ENCODE data around the gene TUBG1.
A peak's percentile ranks its signal among the peaks of the same experiment; 100 is the strongest.

The TUBG1 gene

DNA sequence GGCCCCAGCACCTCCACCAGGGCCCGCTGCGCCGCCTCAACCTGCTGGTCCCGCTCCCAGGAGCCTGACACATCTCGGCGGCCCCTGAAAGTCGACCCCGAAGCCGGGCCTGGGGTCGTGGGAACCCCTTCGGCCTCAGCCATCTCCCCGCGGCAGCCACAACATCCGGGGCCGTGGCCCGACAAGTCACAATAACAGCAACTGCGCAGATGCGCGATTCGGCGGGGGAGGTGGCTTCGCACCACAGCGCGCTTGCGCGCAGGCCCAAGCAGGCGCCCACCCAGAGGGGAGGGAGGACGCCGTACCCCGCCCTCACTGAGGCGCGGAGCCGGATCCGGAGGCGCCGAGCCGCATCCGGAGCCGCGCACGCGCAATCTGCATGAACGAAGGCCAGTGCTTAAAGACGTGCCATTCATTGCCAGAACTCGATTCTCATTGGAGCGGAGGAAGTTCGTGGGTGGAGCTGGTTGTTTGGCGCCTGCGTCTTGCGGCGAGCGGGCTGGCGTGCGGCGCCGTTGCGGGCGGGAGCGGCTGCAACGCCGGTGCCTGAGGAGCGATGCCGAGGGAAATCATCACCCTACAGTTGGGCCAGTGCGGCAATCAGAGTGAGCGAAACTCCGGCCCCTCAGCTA is at the start of gene TUBG1, which contains the start of gene RETREG3:
TUBG1 (plus strand) TSS at position 502 of the 632 bp plus-strand sequence; CDS start at position 557, 55 bp downstream.
RETREG3 (minus strand) TSS at position 193 of the 632 bp plus-strand sequence; CDS start at position 143, 50 bp downstream.
- peak; percentile 99 for DNase-seq

DNA sequence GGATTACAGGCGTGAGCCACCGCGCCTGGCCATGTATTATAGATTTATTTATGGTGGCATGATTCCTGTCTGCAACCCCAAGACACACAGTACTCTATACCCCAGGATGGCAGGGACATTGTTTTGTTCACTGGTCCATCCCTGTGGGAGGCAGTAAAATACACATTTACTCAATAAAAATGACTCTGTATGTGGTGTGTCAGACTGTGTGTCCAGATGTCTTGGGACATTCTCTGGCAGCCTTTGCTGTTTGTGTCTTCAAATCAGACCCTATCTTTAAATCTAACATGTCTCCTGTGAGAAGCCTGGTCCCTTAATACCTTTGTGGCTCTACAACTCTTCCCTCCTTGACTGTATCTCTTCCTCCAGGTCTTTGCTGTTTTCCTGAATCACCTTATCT is 49.2 kb upstream of the TUBG1 start:
- no peak for DNase-seq

DNA sequence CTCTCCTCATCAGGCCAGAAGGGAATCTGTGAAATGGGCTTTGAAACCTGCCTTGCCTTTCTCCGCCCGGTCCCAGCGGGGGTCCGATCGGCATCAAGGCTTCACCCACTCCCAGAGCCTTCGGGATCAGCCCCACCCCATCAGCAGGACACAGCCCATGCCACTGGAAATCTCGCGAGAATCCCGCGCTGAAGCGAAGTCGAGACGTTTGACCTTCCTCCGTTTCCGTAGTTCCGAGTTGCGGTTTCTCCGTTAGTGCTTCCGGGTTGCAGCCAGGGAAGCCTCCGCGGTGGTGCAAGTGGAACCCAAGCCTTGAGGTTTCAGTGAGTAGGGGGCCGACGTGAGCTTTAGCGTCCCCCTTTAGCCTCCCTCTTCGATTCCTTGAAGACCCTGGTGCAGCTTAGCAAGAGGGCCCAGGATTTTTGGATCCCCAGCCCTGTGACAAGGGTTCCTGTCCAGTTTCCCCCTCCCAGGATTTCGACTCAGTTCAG is 47.5 kb upstream of the TUBG1 start, which contains the start of gene COASY:
COASY (plus strand) TSS at position 252 of the 491 bp plus-strand sequence. CDS start 475 bp downstream, outside the sequence.
- DNase-seq: peak; percentile 90

DNA sequence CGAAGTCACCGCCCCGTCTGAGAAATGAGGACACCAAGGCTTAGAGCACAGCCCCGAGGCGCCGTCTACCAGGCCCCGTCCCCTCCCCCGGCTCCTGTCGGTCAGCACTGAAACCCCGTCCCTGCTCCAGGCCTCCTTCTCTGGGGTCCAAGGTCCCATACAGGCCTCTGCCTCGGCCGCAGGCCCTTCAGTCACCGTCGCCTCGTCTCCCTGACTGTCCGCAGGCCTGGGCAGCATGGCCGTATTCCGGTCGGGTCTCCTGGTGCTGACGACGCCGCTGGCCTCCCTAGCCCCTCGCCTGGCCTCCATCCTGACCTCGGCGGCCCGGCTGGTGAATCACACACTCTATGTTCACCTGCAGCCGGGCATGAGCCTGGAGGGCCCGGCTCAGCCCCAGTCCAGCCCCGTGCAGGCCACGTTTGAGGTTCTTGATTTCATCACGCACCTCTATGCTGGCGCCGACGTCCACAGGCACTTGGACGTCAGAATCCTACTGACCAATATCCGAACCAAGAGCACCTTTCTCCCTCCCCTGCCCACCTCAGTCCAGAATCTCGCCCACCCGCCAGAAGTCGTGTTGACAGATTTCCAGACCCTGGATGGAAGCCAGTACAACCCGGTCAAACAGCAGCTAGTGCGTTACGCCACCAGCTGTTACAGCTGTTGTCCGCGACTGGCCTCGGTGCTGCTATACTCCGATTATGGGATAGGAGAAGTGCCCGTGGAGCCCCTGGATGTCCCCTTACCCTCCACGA is 46.9 kb upstream of the TUBG1 start:
- no peak for DNase-seq

DNA sequence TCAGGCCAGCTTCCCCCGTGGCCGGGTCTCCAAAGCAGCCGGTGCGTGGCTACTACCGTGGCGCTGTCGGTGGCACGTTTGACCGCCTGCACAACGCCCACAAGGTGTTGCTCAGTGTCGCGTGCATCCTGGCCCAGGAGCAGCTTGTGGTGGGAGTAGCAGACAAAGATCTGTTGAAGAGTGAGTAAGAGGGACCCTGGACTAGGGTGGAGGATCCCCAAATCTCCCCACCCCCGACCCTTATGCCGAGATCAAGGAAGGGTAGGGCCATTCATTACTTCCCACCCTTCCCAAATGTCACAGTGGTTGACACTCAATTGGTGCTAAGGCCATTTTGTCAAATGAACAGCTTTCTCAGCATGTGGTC is 46.4 kb upstream of the TUBG1 start:
- no peak for DNase-seq

DNA sequence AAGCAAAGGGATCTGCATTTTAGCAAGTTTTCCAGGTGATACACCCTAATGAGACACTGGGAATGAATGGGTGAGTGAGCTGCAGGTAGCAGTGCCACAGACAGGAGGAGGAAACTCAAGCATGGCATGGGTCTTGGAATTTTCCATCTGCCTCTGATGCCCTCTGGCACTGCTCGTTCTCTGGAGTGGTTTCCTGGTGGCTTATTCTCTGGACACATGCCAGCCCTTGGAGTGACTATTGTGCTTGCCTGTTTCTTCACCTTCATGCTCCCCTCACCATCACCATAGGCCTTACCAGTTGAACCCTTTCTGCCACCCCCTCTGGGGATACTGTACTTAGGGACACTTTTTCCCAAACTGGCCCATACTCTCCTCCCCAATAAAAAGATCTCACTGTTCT is 45.9 kb upstream of the TUBG1 start:
- no peak for DNase-seq

DNA sequence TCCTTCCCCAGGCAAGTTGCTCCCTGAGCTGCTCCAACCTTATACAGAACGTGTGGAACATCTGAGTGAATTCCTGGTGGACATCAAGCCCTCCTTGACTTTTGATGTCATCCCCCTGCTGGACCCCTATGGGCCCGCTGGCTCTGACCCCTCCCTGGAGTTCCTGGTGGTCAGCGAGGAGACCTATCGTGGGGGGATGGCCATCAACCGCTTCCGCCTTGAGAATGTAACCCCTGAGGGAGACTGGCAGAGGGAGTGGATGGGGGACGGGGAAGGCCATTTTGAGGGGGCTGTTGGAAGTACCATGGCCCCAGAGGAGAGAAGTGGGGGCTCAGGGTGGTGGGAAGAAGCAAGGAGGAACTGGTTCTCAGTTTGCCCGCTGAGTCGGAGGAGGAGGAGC is 45.5 kb upstream of the TUBG1 start:
- no peak for DNase-seq

DNA sequence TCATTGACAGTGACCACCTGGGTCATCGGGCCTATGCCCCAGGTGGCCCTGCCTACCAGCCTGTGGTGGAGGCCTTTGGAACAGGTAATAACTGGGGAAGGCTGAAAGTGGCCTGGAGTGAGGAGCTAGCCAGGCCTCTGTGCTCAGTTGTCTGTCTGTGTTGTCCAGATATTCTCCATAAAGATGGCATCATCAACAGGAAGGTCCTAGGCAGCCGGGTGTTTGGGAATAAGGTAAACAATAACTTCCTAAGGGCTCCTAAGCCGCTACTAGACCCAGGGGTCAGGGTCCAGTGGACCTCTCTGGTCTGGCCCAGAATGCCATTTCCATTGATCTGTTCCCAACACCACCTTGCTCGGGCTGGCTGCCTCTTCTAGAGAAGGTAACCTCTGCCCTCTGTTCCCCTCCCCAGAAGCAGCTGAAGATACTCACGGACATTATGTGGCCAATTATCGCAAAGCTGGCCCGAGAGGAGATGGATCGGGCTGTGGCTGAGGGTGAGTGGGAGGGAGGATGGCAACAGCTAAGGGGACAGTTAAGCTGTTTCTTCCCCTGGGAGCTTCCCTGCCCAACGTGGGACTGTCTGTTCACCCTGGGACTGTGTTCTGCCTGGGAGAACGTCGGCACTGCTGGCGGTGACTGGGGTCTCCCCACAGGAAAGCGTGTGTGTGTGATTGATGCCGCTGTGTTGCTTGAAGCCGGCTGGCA is 44.5 kb upstream of the TUBG1 start:
- no peak for DNase-seq

DNA sequence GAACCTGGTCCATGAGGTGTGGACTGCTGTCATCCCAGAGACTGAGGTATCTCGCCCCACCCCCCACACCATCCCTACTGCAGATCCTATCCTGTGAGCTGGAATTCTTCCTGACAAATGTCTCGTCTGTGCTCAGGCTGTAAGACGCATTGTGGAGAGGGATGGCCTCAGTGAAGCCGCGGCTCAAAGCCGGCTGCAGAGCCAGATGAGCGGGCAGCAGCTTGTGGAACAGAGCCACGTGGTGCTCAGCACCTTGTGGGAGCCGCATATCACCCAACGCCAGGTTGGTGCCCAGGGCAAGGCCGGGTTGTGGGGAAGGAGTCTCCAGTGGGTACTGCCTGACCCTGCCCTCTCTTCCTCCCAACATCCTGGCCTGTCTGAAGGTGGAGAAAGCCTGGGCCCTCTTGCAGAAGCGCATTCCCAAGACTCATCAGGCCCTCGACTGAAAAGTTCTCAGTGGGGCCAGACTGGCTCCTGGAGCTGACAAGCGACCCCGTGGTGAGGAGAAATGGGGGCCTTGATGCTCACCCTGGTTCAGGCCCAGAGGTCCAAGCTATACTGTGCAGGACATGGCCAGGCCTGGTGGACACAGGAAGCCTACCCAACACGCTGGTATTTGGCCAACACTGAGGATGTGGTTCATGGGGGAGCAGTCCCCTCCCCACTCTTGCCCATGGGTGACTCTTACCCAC is 43.8 kb upstream of the TUBG1 start:
- no peak for DNase-seq

DNA sequence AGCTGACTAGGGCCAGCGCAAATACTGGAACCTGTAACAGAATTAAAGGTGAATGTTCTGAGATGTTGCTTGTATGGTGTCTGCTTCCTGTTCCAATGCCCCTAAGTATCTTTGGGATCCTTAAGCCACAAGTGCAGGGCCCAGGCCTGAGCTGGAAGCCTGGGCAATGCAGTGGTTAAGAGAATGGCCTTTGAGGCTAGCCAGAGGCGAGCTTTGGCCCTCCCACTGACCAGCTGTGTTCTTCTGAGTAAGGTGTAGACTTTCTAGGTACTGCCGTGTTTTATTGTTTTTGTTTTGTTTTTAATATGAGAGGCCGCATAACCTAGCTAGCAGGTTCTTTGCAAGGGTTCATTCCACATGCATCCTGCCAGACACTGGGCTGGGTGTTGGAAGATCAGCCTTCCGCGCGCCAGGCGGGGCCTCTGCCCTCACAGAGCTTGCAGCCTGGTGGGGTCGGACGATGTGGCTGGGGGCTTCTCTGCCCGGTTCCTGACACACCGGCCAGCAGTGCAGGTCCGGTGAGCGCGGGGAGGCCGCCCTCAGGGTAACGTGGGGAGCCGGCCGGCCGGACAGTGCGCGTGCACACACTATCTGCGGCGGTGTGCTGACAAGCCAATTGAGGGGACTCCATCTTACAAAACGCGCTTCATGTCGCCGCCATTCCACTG is 43.1 kb upstream of the TUBG1 start:
- no peak for DNase-seq

DNA sequence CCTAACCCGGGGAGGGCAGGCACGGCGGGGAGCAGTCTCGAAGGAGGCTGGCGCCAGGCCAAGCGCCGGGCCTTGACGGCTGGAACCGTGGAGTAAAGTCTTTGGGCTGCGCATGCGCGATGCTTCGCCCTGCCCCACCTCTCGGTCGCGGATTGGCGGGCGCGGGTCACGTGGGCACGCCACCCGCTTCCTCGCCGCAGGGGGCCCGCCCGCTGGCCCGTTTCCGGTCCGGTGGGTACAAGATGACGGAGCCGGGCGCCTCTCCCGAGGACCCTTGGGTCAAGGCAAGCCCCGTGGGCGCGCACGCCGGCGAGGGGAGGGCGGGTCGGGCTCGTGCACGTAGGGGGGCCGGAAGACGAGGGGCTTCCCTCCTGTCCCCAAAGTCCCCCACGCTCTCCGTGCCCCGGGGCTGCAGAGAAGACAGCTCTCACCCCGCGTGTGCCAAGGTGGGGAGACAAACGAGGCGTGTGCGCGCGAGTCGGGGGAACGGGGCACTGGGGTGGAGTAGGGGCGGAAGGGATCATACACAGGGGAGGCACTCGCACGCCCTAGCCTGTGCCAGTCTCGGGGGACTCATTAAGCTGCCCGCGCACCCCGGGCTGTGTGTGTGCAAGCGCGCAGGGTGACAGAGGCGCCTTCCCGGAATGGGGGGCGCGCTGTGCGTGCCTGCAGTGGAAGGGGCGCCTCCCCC is 42.5 kb upstream of the TUBG1 start, which contains the start of gene MLX:
MLX (plus strand) TSS at position 218 of the 691 bp plus-strand sequence; CDS start at position 243, 25 bp downstream.
- peak; percentile 91 for DNase-seq

DNA sequence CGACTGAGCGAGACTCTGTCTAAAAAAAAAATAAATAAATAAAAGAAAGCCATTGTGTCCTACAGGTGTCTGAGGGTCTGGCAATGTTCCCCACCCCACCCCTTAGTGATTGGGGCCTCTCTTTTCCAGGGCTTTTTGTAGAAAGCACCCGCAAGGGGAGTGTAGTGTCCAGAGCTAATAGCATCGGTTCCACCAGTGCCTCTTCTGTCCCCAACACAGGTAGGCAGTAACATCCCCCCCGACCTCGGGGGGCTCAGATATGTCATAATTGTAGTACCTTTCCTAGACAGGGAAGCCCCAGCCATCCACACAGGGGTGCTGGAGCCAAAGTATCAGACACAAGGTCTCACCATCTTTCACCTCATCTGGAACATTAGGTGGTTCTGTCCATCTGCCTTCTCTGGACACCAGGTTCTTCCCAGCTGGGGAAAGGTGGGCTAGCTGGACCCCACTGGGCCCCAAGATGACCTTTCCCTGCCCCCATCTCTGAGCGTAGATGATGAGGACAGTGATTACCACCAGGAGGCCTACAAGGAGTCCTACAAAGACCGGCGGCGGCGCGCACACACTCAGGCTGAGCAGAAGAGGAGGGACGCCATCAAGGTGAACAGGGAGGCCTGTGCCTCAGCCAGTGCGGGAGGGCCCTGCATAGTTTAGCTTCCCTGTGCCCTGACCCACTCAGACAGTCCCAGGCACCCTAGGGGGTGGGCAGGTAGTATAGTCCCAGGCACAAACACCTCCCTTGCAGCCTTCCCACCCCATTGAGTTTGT is 41.0 kb upstream of the TUBG1 start:
- no peak for DNase-seq

DNA sequence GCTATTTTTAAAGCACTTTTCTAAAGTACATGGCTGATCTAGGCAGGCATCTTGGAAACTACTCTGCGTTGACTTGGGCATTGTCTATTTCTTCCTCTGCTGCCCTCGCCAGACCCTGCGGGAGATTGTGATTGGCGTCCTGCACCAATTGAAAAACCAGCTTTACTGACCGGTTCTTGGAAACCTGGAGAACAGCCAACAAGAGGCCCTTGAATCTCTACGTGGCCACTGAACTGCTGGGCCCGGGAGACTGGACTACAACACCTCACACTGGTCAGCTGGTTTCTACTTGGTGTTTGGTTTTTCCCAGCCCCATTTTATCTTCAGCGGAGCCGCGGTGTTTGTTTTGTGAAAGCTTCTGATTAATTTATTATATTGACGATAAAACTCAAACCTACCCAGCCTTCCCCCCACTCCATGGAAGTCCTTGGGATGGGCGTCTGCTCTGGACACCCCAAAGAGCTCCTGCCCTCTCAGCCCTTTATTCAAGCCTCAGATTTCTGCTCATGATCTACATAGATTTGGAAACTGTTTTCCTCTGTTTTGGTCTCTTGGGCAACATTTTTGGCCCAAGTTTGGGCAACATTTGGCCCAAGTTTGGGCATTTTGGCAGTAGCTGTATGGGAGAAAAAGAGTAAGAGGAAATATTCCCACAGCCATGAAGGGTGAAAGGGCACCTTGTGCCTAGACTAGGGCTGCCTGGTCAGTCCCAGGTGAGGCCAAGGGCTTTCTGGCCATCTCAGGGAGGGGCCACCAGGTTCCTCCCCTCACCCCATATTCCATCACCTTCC is 37.9 kb upstream of the TUBG1 start:
- no peak for DNase-seq

DNA sequence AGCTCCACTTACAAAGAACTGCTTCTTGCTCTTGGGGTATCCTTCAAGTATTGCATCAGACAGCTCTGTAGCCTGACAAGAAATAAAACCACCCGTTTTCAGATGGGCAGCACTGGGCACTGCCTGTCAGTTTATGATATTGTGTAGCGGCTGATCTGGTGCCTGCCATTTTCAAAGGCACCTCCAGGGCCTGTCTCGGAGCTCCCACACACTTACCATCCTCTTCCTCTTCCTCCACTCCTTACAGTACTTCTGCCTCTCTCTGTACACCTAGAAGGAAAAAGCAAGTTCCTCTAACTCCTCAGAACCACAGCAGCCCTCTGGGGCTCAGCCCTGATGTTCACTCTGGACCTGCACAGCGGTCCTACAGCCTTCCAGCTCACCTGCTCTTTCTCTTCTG is 36.4 kb upstream of the TUBG1 start:
- no peak for DNase-seq

DNA sequence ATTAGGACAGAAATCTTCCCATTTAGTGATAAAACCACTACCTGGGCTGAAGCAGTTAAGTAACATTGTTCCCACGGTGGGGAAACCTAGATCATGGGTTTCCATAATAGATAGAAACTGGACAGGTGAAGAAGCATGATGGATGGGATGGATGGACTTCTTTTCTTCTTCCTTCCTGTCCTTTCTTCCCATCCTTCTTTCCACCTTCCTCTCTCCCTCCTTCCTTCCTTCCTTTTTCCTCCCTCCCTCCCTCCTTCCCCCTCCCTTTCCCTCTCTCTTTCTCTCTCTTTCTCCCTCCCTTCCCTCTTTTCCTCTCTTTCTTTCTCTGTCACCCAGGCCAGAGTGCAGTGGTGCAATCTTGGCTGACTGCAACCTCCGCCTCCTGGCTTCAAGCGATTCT is 35.0 kb upstream of the TUBG1 start:
- no peak for DNase-seq

DNA sequence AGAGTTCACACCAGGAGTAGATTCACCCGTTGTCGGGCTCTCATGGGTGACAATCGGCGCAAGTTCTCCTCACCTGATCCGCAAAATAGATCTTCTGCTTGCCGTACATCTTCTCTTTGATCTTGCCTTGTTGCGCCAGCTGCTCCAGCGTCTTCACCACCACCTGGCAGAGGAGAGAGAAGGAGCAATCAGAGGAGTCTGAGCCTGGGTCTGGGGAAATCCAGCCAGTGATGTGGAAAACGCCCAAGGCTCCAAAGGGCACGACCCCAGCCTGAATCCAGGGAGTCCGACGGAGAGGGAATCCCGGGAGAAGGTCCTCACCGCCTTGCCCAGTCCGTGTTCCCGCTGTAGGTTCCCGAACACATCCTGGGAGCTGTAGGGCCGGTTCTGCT is 32.3 kb upstream of the TUBG1 start:
- DNase-seq: no peak

DNA sequence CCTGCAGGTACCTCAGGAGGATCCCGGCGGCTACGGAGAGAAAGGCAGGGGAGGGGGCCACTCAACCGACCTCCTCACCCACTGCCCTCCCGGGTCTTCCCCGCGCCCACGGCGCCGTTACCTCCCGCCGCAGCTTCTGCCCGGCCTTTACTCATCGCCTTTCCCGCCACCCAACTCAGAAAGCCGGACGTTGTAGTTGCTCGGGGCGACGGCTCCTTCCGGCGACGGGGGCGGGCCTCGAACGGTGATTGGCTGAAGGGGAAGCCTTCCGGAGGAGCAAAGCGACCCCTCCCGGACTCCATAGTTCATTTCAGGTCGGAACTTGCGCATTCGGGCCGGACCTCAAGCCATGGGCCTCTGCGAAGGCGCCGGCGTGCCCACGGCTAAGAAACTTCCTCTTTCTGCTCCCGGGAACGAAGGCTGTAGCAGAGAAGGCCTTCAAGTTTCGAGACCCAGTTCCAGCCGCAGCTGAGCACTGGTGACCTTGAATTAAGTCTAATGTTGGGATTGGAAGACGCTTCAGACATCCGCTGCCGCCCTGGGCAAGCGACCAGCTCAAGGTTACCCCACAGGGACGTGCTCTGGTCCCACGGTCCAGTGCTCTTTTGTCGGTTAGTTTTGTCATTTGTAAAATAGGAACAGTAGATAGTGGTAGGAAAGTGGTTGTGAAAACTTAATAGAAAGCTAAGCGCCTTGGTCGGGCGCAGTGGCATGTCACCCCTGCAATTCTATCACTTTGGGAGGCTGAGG is 31.8 kb upstream of the TUBG1 start, which contains the start of gene PSMC3IP:
PSMC3IP (minus strand) TSS at position 198 of the 750 bp plus-strand sequence; CDS start at position 155, 43 bp downstream.
- peak; percentile 91 for DNase-seq

DNA sequence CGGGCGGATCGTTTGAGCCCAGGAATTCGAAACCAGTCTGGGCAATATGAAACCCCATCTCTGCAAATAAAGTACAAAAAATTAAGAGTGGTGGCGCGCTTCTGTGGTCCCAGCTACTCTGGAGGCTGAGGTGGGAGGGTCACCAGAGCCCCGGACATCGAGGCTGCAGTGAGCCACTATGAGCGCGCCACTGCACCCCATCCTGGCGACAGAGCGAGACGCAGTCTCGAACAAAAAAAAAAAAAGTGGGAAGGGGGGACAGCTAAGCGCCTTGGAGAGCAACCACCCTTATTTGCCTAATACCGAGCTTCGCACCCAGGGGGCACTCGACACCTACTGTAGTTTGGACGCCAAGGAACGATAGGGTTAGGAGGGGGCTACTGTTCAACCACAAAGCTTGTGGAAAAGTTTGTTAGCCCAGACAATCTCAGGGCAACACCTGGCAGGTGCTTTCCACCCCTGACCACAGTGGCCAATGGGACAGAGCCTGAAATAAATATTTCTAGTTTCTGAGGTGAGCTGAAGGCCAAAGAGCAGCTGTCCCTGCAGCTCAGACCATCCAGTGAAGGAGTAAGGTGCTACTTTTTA is 31.1 kb upstream of the TUBG1 start:
- peak; percentile 56 for DNase-seq
